ENCODE measurements around the gene SLC27A4.
A peak's percentile ranks its signal among the peaks of the same experiment; 100 is the strongest.

The SLC27A4 gene

DNA sequence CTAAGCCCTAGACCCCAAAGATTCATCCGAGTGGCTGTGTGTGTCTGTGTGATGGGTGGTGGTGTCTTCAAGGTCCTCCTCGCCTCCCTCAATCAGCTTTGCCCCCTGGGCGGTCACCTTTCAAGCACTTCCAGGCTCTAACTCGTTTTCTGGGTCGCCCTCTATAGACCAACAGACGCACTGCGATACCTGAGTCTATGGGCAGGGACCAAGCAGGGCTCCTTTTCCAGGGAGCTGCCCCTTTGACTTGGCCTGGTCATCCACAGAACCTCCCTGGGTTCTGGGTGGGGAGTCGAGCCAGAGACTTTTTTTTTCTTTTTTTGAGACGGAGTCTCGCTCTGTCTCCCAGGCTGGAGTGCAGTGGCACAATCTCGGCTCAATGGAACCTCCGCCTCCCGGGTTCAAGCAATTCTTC is 1.1 kb downstream of the SLC27A4 start:
- H3K27ac ChIP-seq = peak overlapping the region; percentile 79

DNA sequence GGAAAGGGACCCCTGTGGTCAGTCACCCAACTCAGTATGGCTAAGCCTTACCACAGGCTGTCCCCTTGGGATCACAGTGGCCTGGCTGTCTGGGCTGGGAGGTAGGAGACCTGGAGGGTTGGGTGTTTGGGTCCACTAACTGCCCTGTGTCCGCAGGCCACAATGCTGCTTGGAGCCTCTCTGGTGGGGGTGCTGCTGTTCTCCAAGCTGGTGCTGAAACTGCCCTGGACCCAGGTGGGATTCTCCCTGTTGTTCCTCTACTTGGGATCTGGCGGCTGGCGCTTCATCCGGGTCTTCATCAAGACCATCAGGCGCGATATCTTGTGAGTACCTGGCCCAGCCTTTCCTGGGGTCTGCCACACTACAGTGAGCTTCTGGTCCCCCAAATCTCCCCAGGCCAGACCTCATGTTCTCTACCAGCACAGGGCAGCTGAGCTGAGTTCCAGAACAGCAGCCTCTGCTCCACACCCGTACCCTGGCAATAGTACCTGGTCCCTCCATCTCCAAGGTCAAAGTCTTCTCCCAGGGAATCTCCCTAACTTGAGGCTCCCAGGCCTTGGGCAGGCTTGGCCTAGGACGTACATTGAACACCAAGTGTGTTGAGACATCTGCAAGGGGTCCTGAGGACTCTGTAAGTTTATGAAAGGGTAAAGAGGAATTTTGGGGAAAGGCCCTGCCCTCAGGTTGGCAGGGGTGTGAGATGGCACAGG is 2.8 kb downstream of the SLC27A4 start:
- H3K27ac ChIP-seq = no peak overlapping the region
- TF ChIP-seq ZFX (IDR thresholded peaks at IDR 0.05; ENCODE audit: borderline replicate concordance) = no peak
- TF ChIP-seq CTCF (IDR thresholded peaks at IDR 0.05) = no peak

More for the DNA sequence above, 1.1 kb downstream of the SLC27A4 start:
- TF ChIP-seq ZFX (IDR thresholded peaks at IDR 0.05; ENCODE audit: borderline replicate concordance) (no peak), CTCF (IDR thresholded peaks at IDR 0.05) (peak; percentile 80)

DNA sequence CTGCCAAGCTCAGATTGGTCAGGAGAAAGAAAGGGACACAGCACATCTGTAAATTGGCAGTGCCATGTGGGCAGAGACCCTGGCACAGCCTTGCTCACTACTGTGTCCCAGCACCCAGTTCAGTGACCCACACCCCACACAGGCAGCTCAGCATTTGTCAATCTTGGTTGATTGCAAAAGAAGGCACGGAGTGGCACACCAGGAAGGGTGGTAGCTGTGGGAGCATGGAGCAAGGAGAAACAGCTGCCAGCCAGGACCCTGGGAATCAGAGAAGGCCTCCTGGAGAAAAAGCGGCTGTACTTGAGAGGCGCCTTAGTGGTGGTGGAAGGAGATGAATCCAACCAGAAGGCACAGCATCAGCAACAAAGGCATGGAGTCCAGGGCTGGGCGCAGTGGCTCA is 3.5 kb downstream of the SLC27A4 start:
- no peak for TF ChIP-seq ZFX (IDR thresholded peaks at IDR 0.05; ENCODE audit: borderline replicate concordance)

DNA sequence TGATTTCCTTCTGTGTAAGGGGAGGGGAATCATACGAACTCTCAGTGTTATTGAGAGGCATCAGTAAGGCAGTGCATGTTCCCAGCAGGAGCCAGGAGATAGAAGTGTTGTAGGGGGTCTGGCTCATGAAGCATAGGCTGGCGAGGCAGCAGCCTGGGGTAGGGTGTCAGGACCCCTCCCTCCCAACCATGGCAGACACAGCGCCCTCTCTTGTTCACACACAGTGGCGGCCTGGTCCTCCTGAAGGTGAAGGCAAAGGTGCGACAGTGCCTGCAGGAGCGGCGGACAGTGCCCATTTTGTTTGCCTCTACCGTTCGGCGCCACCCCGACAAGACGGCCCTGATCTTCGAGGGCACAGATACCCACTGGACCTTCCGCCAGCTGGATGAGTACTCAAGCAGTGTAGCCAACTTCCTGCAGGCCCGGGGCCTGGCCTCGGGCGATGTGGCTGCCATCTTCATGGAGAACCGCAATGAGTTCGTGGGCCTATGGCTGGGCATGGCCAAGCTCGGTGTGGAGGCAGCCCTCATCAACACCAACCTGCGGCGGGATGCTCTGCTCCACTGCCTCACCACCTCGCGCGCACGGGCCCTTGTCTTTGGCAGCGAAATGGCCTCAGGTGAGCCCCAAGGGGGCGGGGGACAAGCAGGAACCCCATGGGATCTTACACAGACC is 4.7 kb downstream of the SLC27A4 start:
- TF ChIP-seq ZFX (IDR thresholded peaks at IDR 0.05; ENCODE audit: borderline replicate concordance) (no peak), CTCF (IDR thresholded peaks at IDR 0.05) (no peak)

More for the DNA sequence above, 3.5 kb downstream of the SLC27A4 start:
- H3K27ac ChIP-seq = no peak overlapping the region

DNA sequence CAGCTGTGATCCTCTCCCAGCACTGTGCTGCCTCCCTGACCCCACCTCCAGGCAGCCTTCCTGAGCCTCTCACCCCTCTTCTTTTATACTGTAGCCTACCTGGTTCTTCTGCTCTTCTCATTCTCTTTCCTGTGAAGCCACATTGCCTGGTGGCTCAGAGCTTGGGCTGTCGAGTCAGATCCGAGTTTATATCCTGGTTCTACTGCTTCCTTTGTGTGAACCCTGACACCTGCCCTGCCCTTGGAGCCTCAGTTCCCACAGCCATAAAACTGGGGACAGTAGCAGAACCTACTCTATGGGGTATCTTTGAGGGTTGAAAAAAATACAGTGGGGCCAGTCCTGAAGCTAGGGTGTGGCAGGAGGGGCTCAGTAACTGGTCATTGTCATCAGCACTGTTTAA is 8.8 kb downstream of the SLC27A4 start:
- TF ChIP-seq ZFX (IDR thresholded peaks at IDR 0.05; ENCODE audit: borderline replicate concordance) (no peak), CTCF (IDR thresholded peaks at IDR 0.05) (no peak)
- H3K27ac ChIP-seq = no peak overlapping the region

More for the DNA sequence above, 4.7 kb downstream of the SLC27A4 start:
- H3K27ac ChIP-seq = no peak overlapping the region

GRCh38 chr9:128349772-128350171 is 9.4 kb downstream of the SLC27A4 start:
- TF ChIP-seq CTCF (IDR thresholded peaks at IDR 0.05) (no peak), ZFX (IDR thresholded peaks at IDR 0.05; ENCODE audit: borderline replicate concordance) (no peak)
- no peak overlapping the region for H3K27ac ChIP-seq

GRCh38 chr9:128355451-128355850 is 15.1 kb downstream of the SLC27A4 start:
- TF ChIP-seq CTCF (IDR thresholded peaks at IDR 0.05) (no peak), ZFX (IDR thresholded peaks at IDR 0.05; ENCODE audit: borderline replicate concordance) (no peak)

More at GRCh38 chr9:128355451-128355850, 15.1 kb downstream of the SLC27A4 start:
- no peak overlapping the region for H3K27ac ChIP-seq
